ENCODE measurements around the gene DIAPH3.

Gene DIAPH3

GRCh38 chr13:59680429-59681024 lies 483.2 kb downstream of the DIAPH3 start:
- DNase-seq: peak; percentile 39
- in situ Hi-C loops (cut with HindIII; ENCODE audit: low pct_ligation_motif_present, low pct_unique_long_range_greater_than_20kb, low sequenced_read_pairs): no loop called here

GRCh38 chr13:59679254-59679653 lies 484.5 kb downstream of the DIAPH3 start:
- DNase-seq: no peak
- in situ Hi-C loops (cut with HindIII; ENCODE audit: low pct_ligation_motif_present, low pct_unique_long_range_greater_than_20kb, low sequenced_read_pairs): no loop called here

DNA sequence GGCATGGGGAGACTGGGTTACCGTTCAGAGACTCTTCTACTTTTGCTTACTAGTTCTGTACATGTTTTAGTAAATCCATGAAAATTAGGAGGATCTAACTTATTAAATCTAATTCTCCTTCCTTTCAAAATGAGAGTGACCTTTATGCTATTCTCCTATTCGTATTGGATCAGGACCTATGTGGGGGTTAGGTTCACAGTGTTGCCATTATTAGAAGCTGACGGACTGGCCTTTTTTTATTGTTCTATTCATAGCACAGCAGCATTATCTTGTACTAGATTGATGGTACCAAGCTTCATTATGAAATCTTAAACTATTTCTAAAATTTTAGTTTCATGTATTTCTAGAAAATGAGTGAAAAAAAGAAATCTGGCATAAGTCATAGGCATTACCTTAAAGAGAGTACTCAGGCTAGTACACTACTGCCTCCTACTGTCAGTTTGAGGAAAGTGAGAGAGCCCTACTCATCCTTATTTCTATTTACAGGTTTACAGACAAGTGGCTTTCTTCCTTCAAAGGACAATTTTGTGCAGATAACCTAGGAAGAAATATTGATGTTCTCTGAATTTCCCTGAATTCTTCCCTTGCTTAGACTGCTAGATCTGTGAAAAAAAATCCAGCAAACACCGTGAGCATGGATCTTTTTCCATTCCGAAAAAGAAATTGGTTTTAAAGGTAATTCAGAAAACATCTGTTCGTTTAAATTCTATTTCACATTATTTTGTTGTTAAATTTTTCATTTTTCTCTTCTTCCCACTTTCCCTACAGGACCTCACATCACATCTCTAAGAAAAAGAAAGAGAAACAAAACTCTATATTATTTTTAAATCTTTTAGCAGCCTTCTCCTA lies 485.5 kb downstream of the DIAPH3 start:
- in situ Hi-C loops (cut with HindIII; ENCODE audit: low pct_ligation_motif_present, low pct_unique_long_range_greater_than_20kb, low sequenced_read_pairs): no loop called here
- DNase-seq: peak; percentile 65

- no peak for DNase-seq
- in situ Hi-C loops (cut with HindIII; ENCODE audit: low pct_ligation_motif_present, low pct_unique_long_range_greater_than_20kb, low sequenced_read_pairs): no loop called here
Measured at GRCh38 chr13:59677430-59677829, 486.3 kb downstream of the DIAPH3 start.

GRCh38 chr13:59674616-59675015 lies 489.1 kb downstream of the DIAPH3 start:
- DNase-seq: no peak
- in situ Hi-C loops (cut with HindIII; ENCODE audit: low pct_ligation_motif_present, low pct_unique_long_range_greater_than_20kb, low sequenced_read_pairs): no loop called here

DNA sequence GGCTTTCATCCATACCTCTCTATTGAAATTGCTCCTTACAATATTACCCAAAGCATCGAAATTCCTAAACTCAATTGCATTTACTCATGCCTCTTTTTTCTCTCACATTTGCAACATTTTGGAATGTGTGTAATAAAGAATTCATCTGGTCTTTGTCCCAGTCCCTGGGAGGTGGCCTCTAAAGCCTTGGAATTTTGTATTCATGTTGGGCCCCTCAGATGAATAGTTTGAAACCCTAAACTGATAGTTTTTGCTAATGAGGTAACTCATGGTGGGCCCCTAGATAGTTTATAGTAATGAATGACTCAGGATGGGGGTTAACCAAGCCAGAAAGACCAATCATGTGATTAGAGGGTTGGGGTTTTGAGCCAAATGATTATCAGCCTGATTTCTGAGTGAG lies 490.4 kb downstream of the DIAPH3 start:
- DNase-seq: no peak
- in situ Hi-C loops (cut with HindIII; ENCODE audit: low pct_ligation_motif_present, low pct_unique_long_range_greater_than_20kb, low sequenced_read_pairs): no loop called here

DNA sequence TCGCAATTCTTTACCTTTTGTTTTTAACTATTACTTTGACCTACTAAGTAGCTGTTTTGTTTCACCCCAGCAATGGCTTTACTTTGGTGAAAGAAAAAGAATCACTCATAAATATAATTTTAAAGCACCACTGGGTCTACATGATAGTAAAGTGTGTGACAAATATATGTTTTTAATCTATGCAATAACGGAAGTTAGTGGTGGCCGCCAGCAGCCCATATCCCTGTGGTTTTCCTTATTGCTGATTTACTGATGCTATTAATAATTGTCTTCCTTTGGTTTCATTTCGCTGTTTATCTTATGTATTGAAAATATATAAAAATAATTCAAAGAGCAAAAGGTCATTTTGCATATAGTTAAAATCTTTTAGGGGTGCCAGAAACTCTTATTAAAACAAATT lies 491.3 kb downstream of the DIAPH3 start:
- in situ Hi-C loops (cut with HindIII; ENCODE audit: low pct_ligation_motif_present, low pct_unique_long_range_greater_than_20kb, low sequenced_read_pairs): no loop called here
- DNase-seq: no peak

DNA sequence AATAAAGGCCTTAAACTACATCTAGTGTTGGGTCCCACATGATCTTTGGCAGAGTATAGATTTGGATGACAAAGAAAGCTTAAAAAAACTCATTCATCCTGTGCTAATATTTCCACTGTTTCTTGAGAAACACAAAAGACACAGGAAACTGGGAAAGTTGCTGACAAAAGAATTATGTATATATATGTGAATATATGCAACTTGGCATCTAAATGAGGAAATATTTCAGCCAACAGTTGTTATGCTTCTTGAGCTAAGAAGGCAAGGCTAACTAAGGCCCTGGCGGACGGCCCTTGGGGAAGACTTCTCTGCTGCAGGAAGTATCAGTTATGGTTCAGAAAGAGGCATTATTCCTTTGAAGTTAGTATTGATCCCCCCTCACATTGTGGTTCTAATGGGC lies 491.8 kb downstream of the DIAPH3 start:
- no peak for DNase-seq
- in situ Hi-C loops (cut with HindIII; ENCODE audit: low pct_ligation_motif_present, low pct_unique_long_range_greater_than_20kb, low sequenced_read_pairs): no loop called here

DNA sequence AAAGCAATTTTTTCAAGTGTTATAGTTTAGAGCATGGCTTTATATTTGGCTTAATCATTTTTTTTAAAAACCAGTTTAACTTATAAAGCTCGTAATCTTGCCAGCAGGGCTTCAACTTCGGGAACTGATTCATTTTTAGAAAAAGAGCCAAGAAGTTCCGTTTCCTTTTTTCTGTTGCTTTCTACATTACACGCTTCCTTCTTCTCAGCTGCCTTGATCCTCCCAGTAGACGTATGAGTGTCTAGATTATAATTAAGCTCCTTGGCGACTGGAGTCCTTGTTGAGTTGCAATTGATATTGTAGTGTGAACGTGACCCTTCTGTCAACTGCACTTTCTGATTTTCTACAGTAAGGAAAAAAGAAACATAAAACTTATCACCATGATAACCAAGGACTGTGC lies 497.2 kb downstream of the DIAPH3 start:
- in situ Hi-C loops (cut with HindIII; ENCODE audit: low pct_ligation_motif_present, low pct_unique_long_range_greater_than_20kb, low sequenced_read_pairs): no loop called here
- DNase-seq: no peak

GRCh38 chr13:59665732-59666131 lies 498.0 kb downstream of the DIAPH3 start:
- DNase-seq: no peak
- in situ Hi-C loops (cut with HindIII; ENCODE audit: low pct_ligation_motif_present, low pct_unique_long_range_greater_than_20kb, low sequenced_read_pairs): no loop called here

- in situ Hi-C loops (cut with HindIII; ENCODE audit: low pct_ligation_motif_present, low pct_unique_long_range_greater_than_20kb, low sequenced_read_pairs): no loop called here
- DNase-seq: no peak
Measured at GRCh38 chr13:59665184-59665583, 498.5 kb downstream of the DIAPH3 start.

DNA sequence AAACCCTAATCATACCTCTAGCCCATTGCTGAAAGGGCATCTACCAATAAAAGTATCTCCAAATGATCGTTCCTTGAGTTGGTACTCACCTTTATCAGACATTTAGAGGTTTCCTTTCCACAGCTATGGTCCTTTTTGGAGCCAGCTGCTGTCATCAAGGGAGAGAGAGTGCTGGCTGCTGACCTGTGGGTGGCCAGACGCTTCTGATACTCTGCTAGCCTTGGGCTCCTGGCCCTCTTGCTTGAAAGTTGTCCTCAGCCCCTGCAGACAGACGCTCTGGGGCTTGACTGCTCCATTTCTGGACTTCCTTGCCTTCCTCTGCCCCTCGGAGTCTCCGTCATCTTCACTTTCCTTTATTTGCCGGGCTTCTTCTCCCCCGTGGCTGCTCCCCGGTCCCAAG lies 499.1 kb downstream of the DIAPH3 start:
- in situ Hi-C loops (cut with HindIII; ENCODE audit: low pct_ligation_motif_present, low pct_unique_long_range_greater_than_20kb, low sequenced_read_pairs): no loop called here
- no peak for DNase-seq

- in situ Hi-C loops (cut with HindIII; ENCODE audit: low pct_ligation_motif_present, low pct_unique_long_range_greater_than_20kb, low sequenced_read_pairs): no loop called here
- DNase-seq: no peak
Measured at GRCh38 chr13:59663707-59664106, 500.0 kb downstream of the DIAPH3 start.

DNA sequence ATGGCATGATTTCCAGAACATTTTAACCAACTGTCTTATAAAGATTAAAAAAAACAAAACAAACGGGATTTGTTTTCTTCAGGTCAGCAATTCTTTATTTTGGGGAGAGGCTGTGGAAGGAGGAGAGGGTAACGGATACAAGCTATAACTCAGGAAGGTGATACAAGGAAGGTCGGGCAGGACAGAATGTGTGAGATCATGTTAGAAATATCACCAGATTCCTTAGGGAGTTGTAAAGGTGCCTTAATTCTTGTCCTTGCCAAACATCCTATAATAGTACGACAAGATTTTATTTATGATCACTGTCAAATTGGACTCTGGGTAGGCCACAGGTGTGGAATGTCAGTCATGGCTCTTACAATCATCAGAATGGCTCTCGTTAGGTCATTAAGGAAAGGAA lies 503.1 kb downstream of the DIAPH3 start:
- in situ Hi-C loops (cut with HindIII; ENCODE audit: low pct_ligation_motif_present, low pct_unique_long_range_greater_than_20kb, low sequenced_read_pairs): no loop called here
- no peak for DNase-seq

- in situ Hi-C loops (cut with HindIII; ENCODE audit: low pct_ligation_motif_present, low pct_unique_long_range_greater_than_20kb, low sequenced_read_pairs): no loop called here
- DNase-seq: no peak
Measured at GRCh38 chr13:59659981-59660380, 503.7 kb downstream of the DIAPH3 start.

DNA sequence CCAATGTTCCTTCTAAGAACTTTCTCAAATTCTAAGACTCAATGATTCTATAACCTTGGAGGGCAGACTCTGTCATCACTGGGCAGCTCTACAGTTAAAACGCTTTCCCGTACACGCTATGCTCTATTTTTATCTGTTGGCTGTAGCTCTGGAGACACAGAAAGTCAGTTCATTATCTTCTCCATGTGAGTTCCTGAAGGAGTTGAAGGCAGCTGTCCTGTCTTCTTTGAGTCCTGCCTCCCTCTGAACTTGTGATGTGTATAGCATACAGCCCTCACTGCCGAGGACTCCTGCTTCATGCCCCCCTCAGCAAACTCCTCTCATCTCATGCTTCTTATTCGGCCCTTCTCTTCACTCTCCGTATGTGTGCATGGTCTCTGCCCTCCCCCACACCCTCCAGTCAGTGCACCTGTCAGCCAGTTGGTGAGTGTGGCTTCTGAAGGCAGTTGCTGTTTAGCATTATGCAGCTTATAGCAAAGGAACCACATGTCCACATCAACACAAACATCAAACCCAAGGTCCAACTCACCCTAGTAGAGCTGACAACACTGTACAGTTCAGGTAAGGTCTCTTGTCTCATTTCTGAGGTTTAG lies 504.9 kb downstream of the DIAPH3 start:
- in situ Hi-C loops (cut with HindIII; ENCODE audit: low pct_ligation_motif_present, low pct_unique_long_range_greater_than_20kb, low sequenced_read_pairs): no loop called here
- no peak for DNase-seq

DNA sequence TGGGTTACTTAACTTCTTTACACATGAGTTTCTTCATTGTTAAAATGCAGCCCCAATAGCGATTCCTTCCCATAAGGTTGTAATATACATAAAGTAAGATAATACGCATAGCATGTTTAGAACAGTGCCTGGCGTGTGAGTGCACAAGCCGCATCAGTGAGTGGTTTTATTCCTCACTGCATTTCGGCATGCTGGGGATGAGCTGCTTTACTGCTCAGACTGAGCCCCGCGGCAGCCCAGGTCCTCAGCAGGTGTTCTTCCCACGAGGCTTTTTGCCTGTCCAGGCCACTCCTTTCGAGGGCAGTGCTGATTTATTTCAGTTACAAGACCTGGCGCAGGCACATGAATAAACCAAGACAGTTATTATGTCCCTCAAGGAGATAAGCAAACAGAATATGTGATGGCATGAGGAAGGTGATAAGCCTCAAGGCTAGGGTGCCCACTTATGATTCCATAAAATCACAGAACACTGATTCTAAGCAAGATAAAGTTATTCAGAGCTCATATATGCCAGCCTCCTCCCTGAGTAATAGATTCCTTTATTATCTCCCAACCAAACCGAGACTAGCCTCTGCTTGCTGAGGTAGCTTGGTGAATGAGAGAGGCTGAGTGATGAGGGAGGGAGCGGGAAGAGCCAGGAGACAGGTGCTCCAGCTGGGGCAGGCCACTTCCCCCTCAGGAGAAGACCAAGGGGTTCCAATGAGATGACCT lies 505.5 kb downstream of the DIAPH3 start:
- no peak for DNase-seq
- in situ Hi-C loops (cut with HindIII; ENCODE audit: low pct_ligation_motif_present, low pct_unique_long_range_greater_than_20kb, low sequenced_read_pairs): no loop called here

GRCh38 chr13:59653916-59654315 lies 509.8 kb downstream of the DIAPH3 start:
- DNase-seq: no peak
- in situ Hi-C loops (cut with HindIII; ENCODE audit: low pct_ligation_motif_present, low pct_unique_long_range_greater_than_20kb, low sequenced_read_pairs): no loop called here

DNA sequence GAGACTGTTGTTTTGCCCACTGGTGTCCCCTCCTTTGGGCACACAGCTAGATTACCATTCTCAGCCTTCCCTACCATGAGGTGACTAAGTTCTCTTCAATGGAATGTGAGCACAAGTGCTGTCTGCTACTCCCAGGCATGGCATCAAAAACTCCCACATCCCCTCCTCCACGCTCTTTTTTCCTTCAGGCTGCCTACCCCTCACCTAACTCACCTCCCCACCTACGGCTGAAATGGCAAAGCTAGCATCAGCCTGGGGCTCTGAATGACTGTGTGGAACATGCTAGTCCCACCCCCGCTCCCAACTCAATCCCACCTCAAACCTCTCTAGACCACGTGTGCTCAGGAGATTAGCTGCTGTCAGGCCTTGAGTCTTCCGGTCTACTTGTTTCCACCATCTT lies 512.2 kb downstream of the DIAPH3 start:
- no peak for DNase-seq
- in situ Hi-C loops (cut with HindIII; ENCODE audit: low pct_ligation_motif_present, low pct_unique_long_range_greater_than_20kb, low sequenced_read_pairs): no loop called here
